Activated CD4-positive, alpha-beta T cell treated with anti-CD3 and anti-CD28 coated beads, Interleukin-2, Interleukin-4, amounts not matched to agents 100 ng/mL and 50 ng/mL, durations not matched to agents 16 hours and 8 hours (primary cell): ENCODE results near the gene ZBTB7A.
A peak's percentile ranks its signal among the peaks of the same experiment; 100 is the strongest.

Experiments
- DNase-seq: peaks from one replicate; pipeline ENCODE4 v3.0.0-alpha.2; 2020; ENCODE audit warnings: low spot score

Gene ZBTB7A

DNA sequence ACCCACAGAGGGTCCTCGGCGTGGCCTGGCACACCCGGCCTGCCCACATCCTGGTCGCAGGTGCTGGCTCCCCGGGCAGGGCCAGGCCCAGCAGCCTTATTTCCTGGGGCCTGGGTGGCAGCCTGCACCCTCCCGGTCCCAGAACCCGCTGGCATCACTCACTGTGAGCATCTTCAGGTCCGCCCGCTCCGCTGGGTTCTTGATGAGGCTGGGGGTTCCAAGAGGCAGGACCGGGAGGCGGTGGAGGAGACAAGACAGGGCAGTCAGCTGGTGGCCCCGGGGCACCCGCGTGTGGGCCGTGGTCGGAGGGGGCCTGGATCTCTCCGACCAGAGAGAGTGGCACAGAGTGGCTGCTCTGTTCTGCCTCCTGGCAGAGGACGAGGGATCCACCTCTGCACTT, 27.6 kb upstream of the ZBTB7A start:
- no peak for DNase-seq

DNA sequence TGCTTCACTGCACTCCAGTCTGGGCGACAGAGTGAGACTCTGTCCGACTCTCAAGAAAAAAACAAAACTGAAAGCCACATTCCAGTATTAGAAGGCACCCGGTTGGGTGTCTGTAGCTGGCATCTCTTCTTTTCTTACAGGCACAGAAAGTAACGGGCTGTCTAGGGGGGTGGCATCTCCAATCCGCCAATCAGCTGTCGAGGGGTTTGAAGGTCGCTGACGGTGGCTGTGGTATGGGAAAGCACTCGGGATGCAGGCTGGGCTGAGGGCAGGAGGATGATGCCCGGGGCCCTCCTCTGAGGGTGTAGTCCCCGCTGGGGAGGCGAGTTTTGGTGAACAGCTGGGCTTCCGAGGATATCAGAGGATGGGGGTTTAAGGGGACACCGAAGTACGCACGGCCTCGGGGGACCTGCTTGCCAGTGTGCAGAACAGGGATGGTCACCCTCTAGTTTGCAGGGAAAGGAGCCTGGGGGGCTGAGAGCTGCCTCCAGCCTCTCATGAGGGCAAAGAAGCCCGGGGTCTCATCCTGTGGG, 27.0 kb upstream of the ZBTB7A start:
- DNase-seq, result no peak

DNA sequence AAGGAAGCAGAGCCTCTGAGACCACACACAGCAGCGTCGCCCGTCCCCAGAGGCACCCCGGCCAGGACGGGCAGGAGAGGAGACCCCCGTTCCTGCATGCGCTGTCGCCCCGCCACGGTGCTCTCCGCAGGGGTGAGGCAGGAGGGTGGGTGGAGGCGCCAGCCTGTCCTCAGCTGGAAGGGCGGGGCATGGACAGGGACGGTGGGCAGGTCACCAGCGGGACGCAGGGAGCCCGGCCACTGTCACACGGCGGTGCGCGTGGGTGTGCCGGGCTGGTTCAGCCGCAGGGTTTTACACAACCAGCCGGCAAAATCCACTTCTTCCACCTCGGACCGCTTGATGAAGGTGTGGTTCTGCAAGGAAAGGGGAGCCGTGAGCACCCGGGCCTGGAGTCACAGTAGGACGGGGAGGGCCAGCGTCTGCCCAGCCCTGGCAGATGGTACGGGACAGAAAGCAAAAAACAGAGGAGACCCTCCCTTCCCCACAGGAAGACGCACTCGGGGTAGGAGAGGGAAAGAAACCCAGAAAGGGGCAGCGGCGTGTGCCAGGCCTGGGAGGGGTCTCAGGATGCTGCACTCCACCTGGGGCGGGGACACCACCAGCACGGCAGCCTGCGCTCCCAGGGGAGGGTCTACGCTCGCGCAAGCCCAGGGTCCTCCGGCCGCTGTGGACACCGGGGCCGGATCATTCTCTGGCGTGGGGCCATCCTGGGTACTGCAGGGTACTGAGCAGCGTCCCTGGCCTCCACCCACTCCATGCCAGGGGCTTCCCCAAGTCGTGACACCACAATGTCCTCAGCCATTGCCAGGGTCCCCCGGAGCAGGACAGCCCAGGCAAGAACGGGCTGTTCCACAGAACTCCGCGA, 23.9 kb upstream of the ZBTB7A start:
- no peak for DNase-seq

DNA sequence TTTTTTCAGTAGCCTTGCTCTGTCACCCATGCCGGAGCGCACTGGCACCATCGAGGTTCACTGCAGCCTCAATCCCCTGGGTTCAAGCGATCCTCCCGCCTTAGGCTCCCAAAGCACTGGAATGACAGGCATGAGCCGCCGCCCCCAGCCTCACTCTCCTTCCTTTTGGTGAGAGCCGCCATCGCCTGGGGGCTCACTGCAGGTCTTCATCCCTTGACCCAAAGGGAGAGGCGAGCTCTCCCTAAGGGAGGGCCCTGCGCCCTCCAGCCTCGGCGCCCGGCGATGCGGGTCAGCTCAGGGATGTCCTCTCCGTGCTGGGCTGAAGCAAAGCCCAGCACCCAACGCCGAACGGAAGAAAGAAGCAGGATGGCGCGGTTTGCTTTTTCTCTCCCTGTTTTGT, 23.2 kb upstream of the ZBTB7A start:
- no peak for DNase-seq

DNA sequence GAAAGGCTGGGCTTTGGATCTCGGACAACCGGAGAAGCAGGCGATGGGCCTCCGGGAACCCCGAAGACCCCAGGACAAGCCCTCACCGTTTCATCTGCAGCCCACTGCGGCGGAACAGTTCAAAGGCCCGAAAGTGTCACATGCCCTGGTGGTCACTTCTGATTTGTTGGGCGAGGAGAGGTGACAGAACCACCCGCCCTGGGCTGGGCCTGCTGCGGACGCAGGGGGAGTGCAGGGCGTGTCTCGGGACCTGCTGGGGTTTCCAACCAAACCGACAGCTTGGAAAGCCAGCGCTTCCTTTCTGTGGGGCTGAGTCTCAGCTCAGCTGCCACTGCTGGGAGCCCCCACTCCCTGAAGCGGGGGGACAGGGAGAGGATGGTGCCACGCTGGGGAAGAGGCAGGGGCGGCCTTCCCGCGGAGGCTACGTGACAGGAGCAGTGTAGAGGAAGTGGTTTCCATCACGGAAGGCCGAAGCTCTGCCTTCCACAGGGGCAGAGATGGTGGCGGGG, 22.8 kb upstream of the ZBTB7A start:
- DNase-seq, result peak; percentile 65

DNA sequence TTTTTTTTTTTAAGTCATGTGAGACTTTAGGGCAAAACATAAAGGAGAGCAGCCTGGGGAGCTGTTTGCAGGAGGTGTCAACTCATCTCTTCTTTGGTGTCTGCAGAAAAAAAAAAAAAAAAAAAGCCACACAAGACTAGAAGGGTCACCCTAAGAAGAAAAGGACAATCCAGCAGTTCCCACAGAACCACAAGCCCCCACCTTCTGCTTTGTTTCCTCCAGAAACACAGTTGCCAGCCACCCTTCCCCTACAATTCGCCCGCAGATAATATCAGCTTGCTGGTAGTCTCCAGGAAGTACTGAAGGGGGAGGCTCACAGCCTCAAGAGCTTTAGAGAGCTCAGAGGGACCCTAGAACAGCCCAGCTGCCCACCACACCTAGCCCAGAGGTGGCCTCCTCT, 22.3 kb upstream of the ZBTB7A start:
- DNase-seq, result peak; percentile 62

DNA sequence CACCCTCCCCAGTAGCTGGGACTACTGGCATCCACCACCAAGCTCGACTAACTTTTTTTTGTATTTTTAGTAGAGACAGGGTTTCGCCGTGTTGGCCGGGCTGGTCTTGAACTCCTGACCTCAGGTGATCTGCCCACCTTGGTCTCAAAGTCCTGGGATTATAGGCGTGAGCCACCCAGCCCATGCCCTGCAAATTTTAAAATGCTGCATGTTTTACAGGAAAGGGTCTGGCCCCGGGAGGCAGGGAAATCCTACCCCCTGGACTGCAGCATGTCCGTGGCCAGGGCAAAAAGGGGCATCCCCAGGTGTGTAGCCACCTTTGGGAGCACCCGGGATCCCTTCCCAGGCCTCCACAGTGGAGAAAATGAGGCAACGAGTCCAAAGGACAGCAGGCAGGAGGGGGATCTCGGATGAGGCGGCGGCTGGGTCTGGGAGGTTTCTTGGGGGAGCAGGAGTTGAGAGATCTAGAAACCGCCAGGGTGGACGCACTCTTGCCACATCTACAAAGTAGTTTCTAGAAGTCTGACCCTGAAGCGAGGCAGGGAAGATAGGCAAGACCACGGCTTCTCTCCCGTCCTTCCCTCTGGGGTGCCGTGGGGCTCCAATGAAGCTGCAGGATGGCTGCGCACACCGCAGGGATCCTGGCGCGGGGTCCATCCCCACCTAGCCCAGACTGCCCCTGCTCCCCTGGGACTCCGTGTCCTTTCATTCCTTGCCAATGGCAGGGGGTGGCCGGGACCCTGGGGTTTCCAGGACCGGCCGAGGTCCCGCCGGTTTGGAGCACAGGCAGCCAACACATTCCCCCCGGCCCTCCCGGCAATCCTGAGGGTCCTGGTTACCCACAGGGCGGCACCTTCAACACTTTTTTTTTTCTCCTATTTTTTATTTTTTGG, 21.3 kb upstream of the ZBTB7A start:
- no peak for DNase-seq

DNA sequence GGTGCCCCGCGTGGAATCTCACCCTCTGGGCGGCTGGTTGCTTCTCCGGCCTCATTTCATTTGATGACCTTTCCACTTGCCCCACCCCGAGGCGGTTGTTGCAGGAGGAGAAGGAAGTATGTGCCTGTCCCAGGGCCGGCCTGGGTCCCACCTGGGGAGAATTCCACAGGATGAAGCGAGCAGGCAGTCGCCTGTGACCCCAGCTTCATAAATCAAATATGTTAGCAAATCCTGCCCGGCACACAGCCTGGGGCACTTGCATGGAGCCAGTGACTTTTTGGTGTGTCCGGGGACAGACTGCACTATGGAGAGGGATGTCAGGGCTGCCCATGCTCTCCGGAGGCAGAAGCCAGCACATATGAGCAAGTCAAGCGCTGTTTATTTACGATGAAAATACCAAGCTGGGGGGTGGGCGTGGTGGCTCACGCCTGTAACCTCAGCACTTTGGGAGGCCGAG, 19.7 kb upstream of the ZBTB7A start:
- no peak for DNase-seq

DNA sequence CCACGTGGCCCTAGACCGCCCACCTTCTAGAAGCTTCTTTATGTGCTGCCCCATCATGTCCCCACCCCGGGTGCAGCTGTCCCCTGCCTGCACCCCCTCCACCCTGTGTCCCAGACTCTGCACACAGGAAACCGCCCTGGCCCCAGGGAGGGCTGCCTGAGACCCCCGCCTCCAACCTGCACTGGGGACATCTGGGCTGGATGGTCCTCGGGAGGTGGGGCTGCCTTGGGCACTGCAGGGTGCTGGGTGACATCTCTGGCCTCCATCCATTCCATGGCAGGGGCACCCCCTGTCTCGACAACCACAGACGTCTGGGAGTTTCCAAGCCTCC, 17.8 kb upstream of the ZBTB7A start:
- no peak for DNase-seq

DNA sequence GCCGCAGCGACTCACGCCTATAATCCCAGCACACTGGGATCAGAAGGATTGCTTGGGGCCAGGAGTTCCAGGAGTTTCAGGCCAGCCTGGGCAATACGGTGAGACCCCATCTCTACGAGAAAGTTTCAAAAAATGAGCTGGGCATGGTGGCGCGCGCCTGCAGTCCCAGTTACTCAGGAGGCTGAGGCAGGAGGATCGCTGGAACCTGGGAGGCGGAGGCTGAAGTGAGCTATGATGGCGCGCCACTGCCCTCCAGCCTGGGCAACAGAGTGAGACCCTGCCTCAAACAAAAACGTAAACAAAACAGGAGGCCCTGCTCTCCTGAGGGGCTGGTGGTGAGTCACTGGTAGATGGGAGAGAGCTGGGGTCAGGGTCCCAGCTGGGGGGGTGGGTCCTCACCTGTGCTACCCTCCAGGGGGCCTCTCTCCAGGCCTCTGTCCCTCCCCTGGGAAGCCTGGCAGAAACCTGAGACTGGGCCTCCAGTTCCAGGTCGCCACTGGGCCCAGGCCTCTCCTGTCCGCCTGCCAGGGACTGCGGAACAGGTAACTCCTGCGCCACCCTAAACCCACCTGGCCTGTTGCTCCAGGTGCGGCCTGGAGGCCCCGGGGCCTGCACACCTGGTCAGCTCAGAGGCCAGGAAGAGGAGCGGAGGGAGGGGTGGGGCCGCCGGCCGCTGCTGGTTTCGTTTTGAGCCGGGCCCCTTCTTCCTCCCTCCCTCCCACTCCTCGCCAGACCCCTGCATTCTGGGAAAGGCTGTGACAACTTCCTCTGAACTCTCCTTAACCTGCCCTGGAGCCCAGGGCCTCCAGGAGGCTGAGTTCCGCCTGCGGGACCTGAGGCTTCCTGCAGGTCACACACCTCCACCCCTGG, 17.2 kb upstream of the ZBTB7A start:
- DNase-seq, result peak; percentile 49

DNA sequence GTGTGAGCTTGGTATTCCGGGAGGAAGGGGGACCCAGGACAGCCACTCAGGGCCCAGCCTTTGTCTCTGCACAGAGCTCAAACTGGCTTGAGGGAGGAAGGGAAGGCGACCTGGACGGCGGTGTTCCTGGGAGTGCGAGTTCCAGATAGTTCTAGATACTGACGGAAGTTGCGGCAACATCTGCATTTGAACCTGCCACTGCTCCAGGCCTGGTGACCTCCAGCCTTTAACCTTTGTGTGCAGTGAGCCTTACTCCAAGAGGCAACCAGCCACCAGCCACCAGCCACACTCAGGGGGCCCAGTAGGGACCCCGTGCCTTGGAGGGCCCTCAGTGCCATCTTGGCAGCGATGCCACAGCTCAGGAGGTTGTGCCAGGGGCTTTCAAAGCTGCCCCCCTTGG, 15.5 kb upstream of the ZBTB7A start:
- DNase-seq, result no peak

DNA sequence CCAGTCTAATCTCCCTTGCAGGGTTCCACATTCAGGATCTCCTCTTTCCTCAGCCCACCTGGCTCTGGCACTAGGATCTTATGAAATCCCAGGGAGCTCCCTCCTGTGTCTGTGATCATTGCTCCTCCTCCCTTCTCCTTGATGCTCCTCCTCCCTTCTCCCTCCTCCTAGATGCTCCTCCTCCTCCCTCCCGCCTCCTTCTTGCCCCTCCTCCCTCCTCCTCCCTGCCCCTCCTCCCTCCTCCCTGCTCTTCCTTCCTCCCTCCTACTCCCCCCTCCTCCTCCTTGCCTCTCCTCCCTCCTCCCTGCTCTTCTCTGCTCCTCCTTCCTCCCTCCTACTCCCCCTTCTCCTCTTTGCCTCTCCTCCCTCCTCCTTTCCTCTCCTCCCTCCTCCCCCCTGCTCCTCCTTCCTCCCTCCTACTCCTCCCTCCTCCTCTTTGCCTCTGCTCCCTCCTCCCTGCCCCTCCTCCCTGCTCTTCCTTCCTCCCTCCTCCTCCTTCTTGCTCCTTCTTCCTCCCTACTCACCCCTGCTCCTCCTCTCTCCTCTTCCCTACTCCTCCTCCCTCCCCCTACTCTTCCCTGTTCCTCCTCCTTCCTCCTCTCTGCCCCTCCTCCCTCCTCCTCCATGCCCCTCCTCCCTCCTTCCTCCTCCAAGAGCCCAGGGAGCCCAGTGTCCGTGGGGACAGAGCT, 14.9 kb upstream of the ZBTB7A start:
- DNase-seq, result no peak

DNA sequence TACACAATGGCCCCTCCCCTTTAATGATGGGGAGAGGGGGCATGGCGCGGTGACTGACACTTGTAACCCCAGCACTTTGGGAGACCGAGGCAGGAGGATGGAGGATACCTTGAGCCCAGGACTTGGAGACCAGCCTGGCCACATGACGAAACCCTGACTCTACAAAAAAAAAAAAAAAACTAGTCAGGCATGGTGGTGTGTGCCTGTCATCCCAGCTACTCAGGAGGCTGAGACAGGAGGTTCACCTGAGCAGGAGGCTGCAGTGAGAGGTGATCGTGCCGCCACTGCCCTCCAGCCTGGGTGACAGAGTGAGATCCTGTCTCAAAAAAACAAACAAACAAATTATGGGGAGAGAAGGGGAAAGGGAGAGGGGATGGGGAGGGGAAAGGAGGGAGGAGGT, 13.8 kb upstream of the ZBTB7A start:
- no peak for DNase-seq

DNA sequence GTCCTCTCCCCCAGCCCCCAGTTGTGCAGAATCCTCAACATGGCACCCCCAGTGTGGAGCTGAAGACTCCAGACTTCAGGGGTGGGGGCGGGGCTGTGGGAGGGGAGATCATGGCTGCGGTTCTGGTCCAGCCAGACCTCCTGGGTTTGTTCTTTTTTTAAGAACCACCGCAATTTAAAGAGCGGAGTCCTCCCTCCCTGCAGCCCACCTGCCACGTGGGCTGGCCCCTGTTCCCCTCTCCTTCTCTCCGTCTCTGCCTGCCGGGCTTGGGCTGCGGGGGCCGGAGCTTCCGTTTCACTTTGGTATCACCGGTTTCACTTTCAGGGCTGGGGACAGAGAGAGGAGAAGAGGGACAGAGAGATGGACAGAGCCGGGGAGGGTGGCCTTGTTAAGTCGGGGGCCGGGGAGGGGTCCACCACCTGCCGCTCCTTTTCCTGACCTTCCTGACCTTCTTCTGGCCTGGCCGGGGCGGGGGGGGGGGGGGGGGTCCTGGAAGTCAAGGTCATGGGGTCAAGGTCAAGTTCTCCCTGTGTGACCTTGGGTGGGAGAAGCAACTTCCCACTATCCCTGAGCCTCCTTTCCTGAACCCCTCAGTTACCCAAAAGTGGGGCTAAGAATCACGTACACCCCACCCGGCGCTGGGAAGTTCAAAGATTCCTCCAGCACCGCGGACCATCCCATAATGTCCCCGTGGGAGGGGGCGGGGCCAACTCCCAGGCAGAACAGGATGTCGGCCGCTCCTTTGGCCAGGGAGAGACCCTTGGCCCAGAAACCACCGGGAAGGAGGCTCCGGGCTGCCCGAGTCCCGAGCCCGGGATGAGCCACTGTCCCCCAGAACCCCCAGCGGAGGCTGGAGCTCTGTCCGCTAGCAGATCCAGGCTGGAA, 11.3 kb upstream of the ZBTB7A start:
- DNase-seq, result peak; percentile 50

DNA sequence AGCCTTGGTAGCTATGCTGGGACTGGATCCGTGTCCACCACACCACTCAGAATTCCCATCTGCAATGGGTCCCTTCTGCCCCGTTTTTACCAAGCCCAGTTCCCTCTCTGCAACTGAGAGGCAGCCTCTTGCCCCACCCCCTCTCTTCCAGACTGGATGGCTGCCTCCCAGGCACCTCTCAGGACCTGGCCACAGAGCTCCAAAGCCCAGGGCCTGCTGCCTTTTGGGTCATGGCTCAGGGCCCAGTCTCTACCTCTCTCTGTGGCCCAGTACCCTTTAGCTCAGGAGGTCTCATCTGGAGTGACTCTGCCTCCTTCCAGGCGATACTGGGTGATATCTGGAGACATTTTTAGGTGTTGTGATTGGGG, 10.3 kb upstream of the ZBTB7A start:
- no peak for DNase-seq

DNA sequence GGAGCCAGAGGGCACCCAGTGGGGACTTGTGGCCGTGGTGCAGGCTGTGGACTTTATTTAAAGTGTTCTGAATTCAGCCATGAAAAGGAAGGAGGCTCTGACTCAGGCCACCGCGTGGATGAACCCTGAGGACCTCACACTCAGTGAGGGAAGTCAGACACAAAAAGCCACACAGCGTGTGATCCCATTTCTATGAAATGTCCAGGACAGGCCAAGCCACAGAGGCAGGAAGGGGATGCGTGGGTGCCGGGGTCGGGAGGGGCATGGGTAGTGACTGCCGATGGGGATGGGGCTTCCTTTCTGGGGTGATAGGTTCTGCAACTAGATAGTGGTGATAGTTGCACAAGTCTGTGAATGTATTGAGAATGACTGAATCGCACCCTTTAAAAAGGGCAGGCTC, 8.7 kb upstream of the ZBTB7A start:
- DNase-seq, result peak; percentile 32

DNA sequence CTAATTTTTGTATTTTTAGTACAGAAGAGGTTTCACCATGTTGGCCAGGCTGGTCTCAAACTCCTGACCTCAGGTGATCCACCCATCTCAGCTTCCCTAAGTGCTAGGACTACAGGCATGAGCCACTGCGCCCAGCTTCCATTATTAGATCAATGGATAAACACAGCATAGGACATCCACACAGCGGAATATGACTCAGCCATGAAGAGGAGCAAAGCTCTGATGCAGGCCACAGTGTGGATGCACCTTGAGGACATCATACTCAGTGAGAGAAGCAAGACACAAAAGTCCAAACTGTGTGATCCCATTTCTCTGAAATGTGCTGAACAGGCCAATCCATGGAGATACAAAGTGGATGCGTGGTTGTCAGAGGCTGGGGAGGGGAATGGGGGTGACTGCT, 4.9 kb upstream of the ZBTB7A start:
- DNase-seq, result no peak

DNA sequence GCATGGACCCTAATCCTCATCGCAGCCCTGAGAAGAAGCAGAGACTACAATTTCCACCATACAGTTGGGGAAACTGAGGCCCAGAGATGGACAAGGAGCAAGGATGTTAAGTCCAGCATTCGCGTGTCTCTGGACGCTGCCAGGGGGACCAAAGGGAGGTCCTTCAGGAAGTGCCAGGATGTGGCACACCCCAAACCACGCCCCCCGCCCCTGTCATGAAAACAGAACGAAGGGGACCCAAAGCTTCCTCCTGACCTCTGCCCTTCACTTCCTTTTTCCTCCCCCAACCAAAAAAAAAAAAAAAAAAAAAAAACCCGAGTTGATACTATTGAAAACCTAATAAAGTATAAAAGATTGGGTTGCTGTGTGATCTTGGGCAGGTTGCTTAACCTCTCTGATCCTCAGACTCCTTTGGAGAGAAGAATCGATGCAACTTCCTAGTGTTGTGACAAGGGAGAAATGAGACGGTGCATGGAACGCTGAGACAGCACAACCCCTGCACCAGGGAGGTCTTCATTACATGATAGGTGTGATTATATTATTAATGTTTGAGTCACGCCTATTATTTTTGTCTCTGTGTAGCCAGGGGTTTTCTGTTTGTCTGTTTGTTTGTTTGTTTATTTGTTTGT, 2.7 kb upstream of the ZBTB7A start:
- peak; percentile 54 for DNase-seq

DNA sequence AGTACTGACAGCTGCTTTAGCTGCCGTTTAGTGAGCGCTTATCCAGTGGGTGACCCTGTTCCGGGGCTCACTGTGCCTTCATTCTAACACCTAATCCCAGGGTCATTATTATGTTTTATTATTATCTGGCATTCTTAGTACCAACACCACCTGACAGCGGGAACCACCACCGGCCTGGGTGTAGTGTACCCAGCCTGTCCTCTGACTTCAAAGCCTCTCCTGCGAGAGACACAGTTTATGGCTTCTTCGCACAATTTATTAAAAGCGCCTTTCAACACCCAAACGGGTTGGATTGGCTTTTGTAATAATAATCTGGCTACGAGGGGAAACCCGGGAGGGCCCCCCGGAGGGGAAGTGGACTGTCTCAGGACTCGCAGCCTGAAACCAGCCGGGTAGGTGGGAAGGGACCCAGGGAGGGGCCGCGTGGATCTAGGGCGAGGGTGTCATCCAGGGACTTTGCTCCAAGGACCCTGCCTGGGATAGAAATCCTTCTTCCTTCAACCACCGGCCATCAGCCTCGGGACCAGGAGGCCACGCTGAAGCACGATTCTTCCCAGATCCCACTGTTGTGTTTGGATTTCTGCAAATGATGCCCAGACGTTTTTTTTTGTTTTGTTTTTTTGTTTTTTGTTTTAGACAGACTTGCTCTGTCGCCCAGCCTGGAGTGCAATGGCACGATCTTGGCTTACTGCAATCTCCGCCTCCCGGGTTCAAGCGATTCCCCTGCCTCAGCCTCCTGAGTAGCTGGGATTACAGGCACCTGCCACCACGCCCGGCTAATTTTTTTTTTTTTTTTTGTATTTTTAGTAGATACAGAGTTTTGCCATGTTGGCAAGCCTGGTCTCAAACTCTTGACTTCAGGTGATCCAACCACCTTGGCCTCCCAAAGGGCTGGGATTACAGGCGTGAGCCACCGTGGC, 1.6 kb upstream of the ZBTB7A start:
- DNase-seq, result no peak
